HEK293 (cell line): ENCODE measurements around the gene FDXR.

Experiments
- CTCF ChIA-PET: fragments of 350-600 bp; formaldehyde crosslinking; extraction: SDS; loops from one replicate; lab custom pipeline; 2021; ENCODE audit warnings: antibody characterized with exemption; lab: Yijun Ruan, JAX
- POLR2A ChIA-PET: fragments of 300-600 bp; formaldehyde crosslinking; extraction: SDS; loops from one replicate; lab custom pipeline; 2020; ENCODE audit warnings: antibody characterized with exemption, inconsistent platforms; lab: Yijun Ruan, JAX
- H3K27ac ChIP-seq: fragments of 200-500 bp; sonication (Bioruptor generic); 2 replicates; pipeline ENCODE4 v1.5.1; 2014; ENCODE audit warnings: low read depth, low read length, control low read depth, inconsistent platforms; ENCODE audit errors: extremely low read depth
- H3K36me3 ChIP-seq, 2 experiments: fragments of 200-500 bp in 1 of 2; sonication (Bioruptor generic) in 1 of 2; 1 replicate in 1 of 2; 2 replicates in 1 of 2; pipeline ENCODE4 v1.5.1; 2014 to 2017; ENCODE audit warnings: inconsistent platforms in 2 of 2, low read length in 2 of 2; ENCODE audit not compliant: control insufficient read depth in 2 of 2, insufficient read depth in 1 of 2
- H3K4me1 ChIP-seq: fragments of 200-500 bp; sonication (Bioruptor generic); 2 replicates; pipeline ENCODE4 v1.5.1; 2014; ENCODE audit warnings: mild to moderate bottlenecking, low read length, inconsistent platforms; ENCODE audit not compliant: control insufficient read depth, insufficient read depth
- H3K4me3 ChIP-seq: 2 replicates; pipeline ENCODE4 v1.5.1; 2011; ENCODE audit warnings: low read depth, mild to moderate bottlenecking, control low read depth, low read length, moderate library complexity
- H3K9me3 ChIP-seq: fragments of 200-500 bp; sonication (Bioruptor generic); 2 replicates; pipeline ENCODE4 v1.5.1; 2014; ENCODE audit warnings: low read depth, low read length, inconsistent platforms; ENCODE audit not compliant: control insufficient read depth, insufficient read depth
- KLF16 ChIP-seq: fragments of 450-650 bp; formaldehyde crosslinking; IDR thresholded peaks from 2 replicates; pipeline ENCODE4 v1.5.1; 2017; ENCODE audit warnings: missing biosample characterization, missing genetic modification characterization
- KLF9 ChIP-seq: fragments of 450-650 bp; formaldehyde crosslinking; IDR thresholded peaks from 2 replicates; pipeline ENCODE4 v1.5.1; 2016; ENCODE audit warnings: missing biosample characterization, missing genetic modification characterization, low read depth
- PRDM6 ChIP-seq: fragments of 450-650 bp; formaldehyde crosslinking; IDR thresholded peaks from 2 replicates; pipeline ENCODE4 v1.5.1; 2017; ENCODE audit warnings: missing biosample characterization, missing genetic modification characterization
- RBAK ChIP-seq: fragments of 450-650 bp; formaldehyde crosslinking; IDR thresholded peaks from 2 replicates; pipeline ENCODE4 v1.5.1; 2016; ENCODE audit warnings: missing biosample characterization, missing genetic modification characterization
- SCRT2 ChIP-seq: fragments of 450-650 bp; formaldehyde crosslinking; IDR thresholded peaks from 2 replicates; pipeline ENCODE4 v1.5.1; 2016; ENCODE audit warnings: missing biosample characterization, missing genetic modification characterization
- SP7 ChIP-seq: fragments of 450-650 bp; formaldehyde crosslinking; IDR thresholded peaks from 2 replicates; pipeline ENCODE4 v1.5.1; 2016; ENCODE audit warnings: missing biosample characterization, missing genetic modification characterization
- ZBTB26 ChIP-seq: fragments of 450-650 bp; formaldehyde crosslinking; optimal IDR thresholded peaks from 2 replicates; pipeline ENCODE3; 2016; ENCODE audit warnings: missing biosample characterization, mild to moderate bottlenecking, missing genetic modification characterization
- ZBTB7A ChIP-seq: fragments of 450-650 bp; formaldehyde crosslinking; IDR thresholded peaks from 2 replicates; pipeline ENCODE4 v1.5.1; 2016; ENCODE audit warnings: low read depth, missing biosample characterization, missing genetic modification characterization
- ZFP3 ChIP-seq: fragments of 450-650 bp; formaldehyde crosslinking; IDR thresholded peaks from 2 replicates; pipeline ENCODE4 v1.5.1; 2016; ENCODE audit warnings: low read depth, missing biosample characterization, missing genetic modification characterization
- ZNF23 ChIP-seq: fragments of 450-650 bp; formaldehyde crosslinking; IDR thresholded peaks from 2 replicates; pipeline ENCODE4 v1.5.1; 2016; ENCODE audit warnings: missing biosample characterization, missing genetic modification characterization, borderline replicate concordance
- ZNF280D ChIP-seq: fragments of 450-650 bp; formaldehyde crosslinking; IDR thresholded peaks from 2 replicates; pipeline ENCODE4 v1.5.1; 2016; ENCODE audit warnings: missing biosample characterization, missing genetic modification characterization
- ZNF341 ChIP-seq: fragments of 450-650 bp; formaldehyde crosslinking; IDR thresholded peaks from 2 replicates; pipeline ENCODE4; 2016; ENCODE audit warnings: low read depth, missing biosample characterization, missing genetic modification characterization
- ZNF555 ChIP-seq: fragments of 450-650 bp; formaldehyde crosslinking; conservative IDR thresholded peaks from 2 replicates; pipeline ENCODE4 v1.5.1; 2017; ENCODE audit warnings: missing biosample characterization, mild to moderate bottlenecking, missing genetic modification characterization, inconsistent platforms
- ZNF621 ChIP-seq: fragments of 450-650 bp; formaldehyde crosslinking; IDR thresholded peaks from 2 replicates; pipeline ENCODE4 v1.5.1; 2017; ENCODE audit warnings: missing biosample characterization, missing genetic modification characterization
- ZNF623 ChIP-seq: fragments of 450-650 bp; formaldehyde crosslinking; IDR thresholded peaks from 2 replicates; pipeline ENCODE4 v1.5.1; 2016; ENCODE audit warnings: missing biosample characterization, missing genetic modification characterization
- ZNF639 ChIP-seq: fragments of 450-650 bp; formaldehyde crosslinking; IDR thresholded peaks from 2 replicates; pipeline ENCODE4 v1.5.1; 2016; ENCODE audit warnings: missing biosample characterization, missing genetic modification characterization
- ZNF645 ChIP-seq: fragments of 450-650 bp; formaldehyde crosslinking; IDR thresholded peaks from 2 replicates; pipeline ENCODE4; 2016; ENCODE audit warnings: missing biosample characterization, missing genetic modification characterization
- ZNF660 ChIP-seq: fragments of 450-650 bp; IDR thresholded peaks from 2 replicates; pipeline ENCODE4 v1.5.1; 2018; ENCODE audit warnings: missing biosample characterization, mild to moderate bottlenecking, missing genetic modification characterization
- ZNF76 ChIP-seq: fragments of 450-650 bp; formaldehyde crosslinking; IDR thresholded peaks from 2 replicates; pipeline ENCODE4; 2016; ENCODE audit warnings: low read depth, missing biosample characterization, missing genetic modification characterization, borderline replicate concordance
- ZSCAN5A ChIP-seq: fragments of 450-650 bp; formaldehyde crosslinking; IDR thresholded peaks from 2 replicates; pipeline ENCODE4 v1.5.1; 2016; ENCODE audit warnings: missing biosample characterization, missing genetic modification characterization
- ZXDB ChIP-seq: fragments of 450-650 bp; formaldehyde crosslinking; IDR thresholded peaks from 2 replicates; pipeline ENCODE4 v1.5.1; 2016; ENCODE audit warnings: missing biosample characterization, missing genetic modification characterization

Gene FDXR

GRCh38 chr17:74864297-74864865 lies 8.4 kb downstream of the FDXR start:
- TF ChIP-seq ZBTB7A (tag by site-specific recombination) (no peak), SP7 (tag by site-specific recombination) (no peak), ZFP3 (tag by site-specific recombination) (no peak)
- TF ChIP-seq, all 188 proteins: peak for 0
- H3K27ac ChIP-seq = no peak overlapping the region
- H3K4me1 ChIP-seq = 0 out of 2 replicates have a peak, but pooled peaks cover 2% of the 10 kb centered on the region
- H3K36me3 ChIP-seq = peaks cover 0 to 63% of the 10 kb centered on the region in 2 experiments; a peak in 1 of 3 replicates
- POLR2A ChIA-PET = interaction anchor here (1.7 to 5.0 kb wide), 2 partner anchors 9 to 21 kb away, joined by 6 to 40 read pairs; partner anchors contain the start of gene FDXR
- no peaks in the 10 kb centered on the region for H3K9me3 ChIP-seq
- no peak overlapping the region for H3K4me3 ChIP-seq
- CTCF ChIA-PET = interaction anchor here (0.5 to 14.4 kb wide), 27 partner anchors 10 to 567 kb away, joined by 3 to 338 read pairs (median 4); partner anchors contain the start of genes FDXR and NAT9

GRCh38 chr17:74863420-74864296 lies 9.1 kb downstream of the FDXR start:
- CTCF ChIA-PET = interaction anchor here (0.5 to 14.4 kb wide), 26 partner anchors 10 to 566 kb away, joined by 3 to 338 read pairs (median 6); partner anchors contain the start of genes FDXR, NAT9, NHERF1 and OTOP2
- H3K9me3 ChIP-seq = no peaks in the 10 kb centered on the region
- H3K4me1 ChIP-seq = 0 out of 2 replicates have a peak, but pooled peaks cover 2% of the 10 kb centered on the region
- H3K27ac ChIP-seq = no peak overlapping the region
- no peak overlapping the region for H3K4me3 ChIP-seq
- peaks cover 0 to 56% of the 10 kb centered on the region in 2 experiments; a peak in 1 of 3 replicates for H3K36me3 ChIP-seq
- TF ChIP-seq KLF16 (no peak), ZNF341 (tag by site-specific recombination) (no peak), ZNF280D (tag by site-specific recombination) (no peak), ZNF76 (no peak), ZSCAN5A (tag by site-specific recombination) (no peak), PRDM6 (no peak), SCRT2 (tag by site-specific recombination) (no peak), RBAK (no peak), ZNF639 (tag by site-specific recombination) (no peak), KLF9 (tag by site-specific recombination) (no peak), ZNF645 (tag by site-specific recombination) (no peak), ZNF621 (tag by site-specific recombination) (no peak), ZNF23 (tag by site-specific recombination) (no peak), ZNF555 (tag by site-specific recombination) (no peak), ZBTB26 (tag by site-specific recombination) (no peak), ZXDB (tag by site-specific recombination) (no peak), ZNF623 (tag by site-specific recombination) (no peak), ZNF660 (no peak)
- POLR2A ChIA-PET = interaction anchor here (2.4 to 5.0 kb wide), 2 partner anchors 9 to 11 kb away, joined by 11 to 40 read pairs; partner anchors contain the start of gene FDXR
